PC-3 (cell line): ENCODE measurements around the gene TSPEAR. TPM values are rescaled to one million over a fixed set of nuclear protein-coding genes. Genes with fewer than 3 reads are reported as not detected.

Source experiments
- ATAC-seq: fragments of 200-7000 bp; cut with Tn5 transposase; 2 replicates; pipeline ENCODE4 v1.9.1; 2020; ENCODE audit warnings: mild to moderate bottlenecking, moderate library complexity
- BruUV-seq: library from RNA; stranded (reverse); fragments of 400-500 nt; replicated peaks from 2 replicates; lab custom pipeline; 2021; lab: Mats Ljungman, UMichigan
- CTCF ChIA-PET: fragments of 300-600 bp; sonication (Branson Sonifier 250); formaldehyde crosslinking; loops from one replicate; lab custom pipeline; 2022; ENCODE audit warnings: antibody characterized with exemption; lab: Charles Lee
- POLR2A ChIA-PET: fragments of 300-600 bp; sonication (Branson Sonifier 250); formaldehyde crosslinking; loops from one replicate; lab custom pipeline; 2022; ENCODE audit warnings: antibody characterized with exemption; ENCODE audit not compliant: unreplicated experiment; lab: Charles Lee
- DNase-seq: peaks from one replicate; pipeline ENCODE4 v3.0.0-alpha.2; 2015
- H2AFZ ChIP-seq: fragments of 300-600 bp; sonication (generic); 2 replicates; pipeline ENCODE4 v1.6.0; 2016; ENCODE audit warnings: antibody characterized with exemption, low read length
- H3F3A ChIP-seq: fragments of 300-600 bp; sonication (generic); one replicate; pipeline ENCODE4 v1.6.0; 2017; ENCODE audit warnings: antibody characterized with exemption, low read length, control low read depth, mild to moderate bottlenecking; ENCODE audit not compliant: unreplicated experiment
- H3K27ac ChIP-seq: fragments of 300-600 bp; sonication (generic); 2 replicates; pipeline ENCODE4 v1.5.1; 2016; ENCODE audit warnings: mild to moderate bottlenecking, low read length
- H3K27me3 ChIP-seq: fragments of 300-600 bp; sonication (generic); 2 replicates; pipeline ENCODE4 v1.6.1; 2016; ENCODE audit warnings: low read length, mixed read lengths
- H3K36me3 ChIP-seq: fragments of 300-600 bp; sonication (generic); 2 replicates; pipeline ENCODE4 v1.6.1; 2016; ENCODE audit warnings: low read depth, mixed run types, low read length, mixed read lengths
- H3K4me1 ChIP-seq: fragments of 300-600 bp; sonication (generic); 2 replicates; pipeline ENCODE4 v1.5.1; 2016; ENCODE audit warnings: low read length; ENCODE audit not compliant: insufficient read depth
- H3K4me2 ChIP-seq: fragments of 300-600 bp; sonication (generic); 2 replicates; pipeline ENCODE4 v1.6.0; 2016; ENCODE audit warnings: low read length
- H3K4me3 ChIP-seq: fragments of 300-600 bp; sonication (generic); 2 replicates; pipeline ENCODE4 v1.5.1; 2016; ENCODE audit warnings: mild to moderate bottlenecking, low read length, mixed read lengths
- H3K79me2 ChIP-seq: fragments of 300-600 bp; sonication (generic); 2 replicates; pipeline ENCODE4 v1.6.1; 2017; ENCODE audit warnings: low read length, mixed read lengths
- H3K9ac ChIP-seq: fragments of 300-600 bp; sonication (generic); 2 replicates; pipeline ENCODE4 v1.6.0; 2016; ENCODE audit warnings: mild to moderate bottlenecking, low read length
- H3K9me2 ChIP-seq: fragments of 300-600 bp; sonication (generic); replicated peaks from 2 replicates; pipeline ENCODE4 v1.6.1; 2016; ENCODE audit warnings: mixed run types, low read length, mixed read lengths
- H3K9me3 ChIP-seq: fragments of 300-600 bp; sonication (generic); 2 replicates; pipeline ENCODE4 v1.6.1; 2016; ENCODE audit warnings: low read length, mixed read lengths
- H4K20me1 ChIP-seq: fragments of 300-600 bp; sonication (generic); 2 replicates; pipeline ENCODE4 v1.6.1; 2016; ENCODE audit warnings: low read length, mixed read lengths
- CTCF ChIP-seq: fragments of 300-600 bp; sonication (generic); conservative IDR thresholded peaks from 2 replicates; pipeline ENCODE4 v1.5.1; 2017; ENCODE audit warnings: antibody characterized with exemption, low read depth, mild to moderate bottlenecking, low read length
- EZH2 ChIP-seq: fragments of 300-600 bp; sonication (generic); IDR thresholded peaks from one replicate; pipeline ENCODE4 v1.6.1; 2017; ENCODE audit warnings: antibody characterized with exemption, mild to moderate bottlenecking, low read length; ENCODE audit not compliant: unreplicated experiment
- EZH2phosphoT487 ChIP-seq: fragments of 300-600 bp; sonication (generic); IDR thresholded peaks from 2 replicates; pipeline ENCODE4 v1.6.1; 2018; ENCODE audit warnings: mild to moderate bottlenecking, antibody characterized with exemption, low read length, borderline replicate concordance
- intact Hi-C: fragments of 100-400 bp; cut with micrococcal nuclease; formaldehyde crosslinking; loops from 2 replicates; pipeline ENCODE4 v1.9.0; 2023
- total RNA-seq: library from RNA; depleted of rRNA; stranded (reverse); fragments of >200 nt; gene quantifications from 2 replicates; pipeline ENCODE4 v1.2.3, GENCODE V29; 2014

The TSPEAR gene
- total RNA-seq, 1 experiment from 2014 or later = 2.1 TPM

GRCh38 chr21:44713130-44713529 is 1.8 kb upstream of the TSPEAR start:
- Histone ChIP-seq H3K4me2 (no peak overlapping the region), H3K79me2 (no peaks in the 10 kb centered on the region), H3F3A (no peaks in the 10 kb centered on the region), H3K9me3 (no peaks in the 10 kb centered on the region), H3K4me1 (peaks cover 12% of the 10 kb centered on the region; the same call in 1 of the 2 replicates), H3K9me2 (no peaks in the 10 kb centered on the region), H3K36me3 (no peaks in the 10 kb centered on the region), H3K9ac (no peak overlapping the region), H3K27me3 (peaks cover 11% of the 10 kb centered on the region; the same call in 1 of the 2 replicates), H2AFZ (no peak overlapping the region), H3K4me3 (no peak overlapping the region), H4K20me1 (no peaks in the 10 kb centered on the region), H3K27ac (no peak overlapping the region)
- no peak for TF ChIP-seq EZH2
- no peak for TF ChIP-seq EZH2phosphoT487
- no peak for TF ChIP-seq CTCF
- no peak for DNase-seq
- no TSS peak for BruUV-seq
- ChIA-PET POLR2A (interaction anchor here (0.7 kb wide), 1 partner anchor 11 kb away, joined by 4 read pairs; no protein-coding TSS in a partner anchor), CTCF (no interaction called here)
- no peak for ATAC-seq
- intact Hi-C loops = loop anchor here (5.0 kb wide), 1 partner anchor 74 kb away; no protein-coding TSS in a partner anchor

GRCh38 chr21:44712203-44713028 is 1.0 kb upstream of the TSPEAR start:
- H3K27me3 ChIP-seq = peaks cover 11% of the 10 kb centered on the region; the same call in 1 of the 2 replicates
- H3K4me3 ChIP-seq = no peak overlapping the region
- H3K4me1 ChIP-seq = peaks cover 12% of the 10 kb centered on the region; the same call in 1 of the 2 replicates
- H4K20me1 ChIP-seq = no peaks in the 10 kb centered on the region
- no peaks in the 10 kb centered on the region for H3F3A ChIP-seq
- no peak overlapping the region for H3K4me2 ChIP-seq
- CTCF ChIA-PET = no interaction called here
- intact Hi-C loops = loop anchor here (5.0 kb wide), 1 partner anchor 75 kb away; no protein-coding TSS in a partner anchor
- H3K9me2 ChIP-seq = no peaks in the 10 kb centered on the region
- BruUV-seq = no TSS peak
- no peaks in the 10 kb centered on the region for H3K79me2 ChIP-seq
- no peak for TF ChIP-seq EZH2
- no peak for TF ChIP-seq EZH2phosphoT487
- no peak for TF ChIP-seq CTCF
- H3K9me3 ChIP-seq = no peaks in the 10 kb centered on the region
- no peak overlapping the region for H3K9ac ChIP-seq
- POLR2A ChIA-PET = no interaction called here
- H3K36me3 ChIP-seq = no peaks in the 10 kb centered on the region
- no peak for ATAC-seq
- no peak for DNase-seq
- no peak overlapping the region for H2AFZ ChIP-seq
- H3K27ac ChIP-seq = no peak overlapping the region
